Measurements from ENCODE around the gene CAPN9. TPM values are rescaled to one million over a fixed set of nuclear protein-coding genes. Genes with fewer than 3 reads are reported as not detected.

Gene CAPN9
- polyA plus RNA-seq, 1 donor: 13.5 TPM

- Histone ChIP-seq H3K9me3 (ENCODE audit: control insufficient read depth, low read depth, low read length) (no peaks in the 10 kb centered on the region), H3K27me3 (ENCODE audit: control insufficient read depth, insufficient read depth, low read length) (no peaks in the 10 kb centered on the region), H3K36me3 (ENCODE audit: control insufficient read depth, insufficient read depth, low read length) (no peaks in the 10 kb centered on the region), H3K4me1 (ENCODE audit: control insufficient read depth, insufficient read depth, low read length) (no peaks in the 10 kb centered on the region), H3K4me3 (ENCODE audit: low read length) (no peak overlapping the region), H3K27ac (ENCODE audit: low read length) (no peak overlapping the region)
- no peak for DNase-seq
- no CpG with 5 or more reads among the region's 13 CpGs for WGBS (ENCODE audit: insufficient coverage, low lambda C conversion rate)
Observed at GRCh38 chr1:230771773-230772354, 24.7 kb downstream of the CAPN9 start.

GRCh38 chr1:230772457-230773395 lies 25.5 kb downstream of the CAPN9 start:
- H3K27ac ChIP-seq (ENCODE audit: low read length): no peak overlapping the region
- no peaks in the 10 kb centered on the region for H3K4me1 ChIP-seq (ENCODE audit: control insufficient read depth, insufficient read depth, low read length)
- H3K36me3 ChIP-seq (ENCODE audit: control insufficient read depth, insufficient read depth, low read length): no peaks in the 10 kb centered on the region
- H3K27me3 ChIP-seq (ENCODE audit: control insufficient read depth, insufficient read depth, low read length): no peaks in the 10 kb centered on the region
- peak in 1 of 2 donors; percentile 56 for DNase-seq
- H3K9me3 ChIP-seq (ENCODE audit: control insufficient read depth, low read depth, low read length): no peaks in the 10 kb centered on the region
- H3K4me3 ChIP-seq (ENCODE audit: low read length): no peak overlapping the region
- WGBS (ENCODE audit: insufficient coverage, low lambda C conversion rate): 100% methylated on average over 1 of the region's 14 CpGs

- Histone ChIP-seq H3K36me3 (ENCODE audit: control insufficient read depth, insufficient read depth, low read length) (no peaks in the 10 kb centered on the region), H3K9me3 (ENCODE audit: control insufficient read depth, low read depth, low read length) (no peaks in the 10 kb centered on the region), H3K4me1 (ENCODE audit: control insufficient read depth, insufficient read depth, low read length) (no peaks in the 10 kb centered on the region), H3K27ac (ENCODE audit: low read length) (no peak overlapping the region), H3K4me3 (ENCODE audit: low read length) (no peak overlapping the region), H3K27me3 (ENCODE audit: control insufficient read depth, insufficient read depth, low read length) (no peaks in the 10 kb centered on the region)
- no peak for DNase-seq
- no CpG with 5 or more reads among the region's 11 CpGs for WGBS (ENCODE audit: insufficient coverage, low lambda C conversion rate)
Observed at GRCh38 chr1:230773396-230774033, 26.3 kb downstream of the CAPN9 start.

- no peak overlapping the region for H3K27ac ChIP-seq (ENCODE audit: low read length)
- H3K27me3 ChIP-seq (ENCODE audit: control insufficient read depth, insufficient read depth, low read length): no peaks in the 10 kb centered on the region
- no peaks in the 10 kb centered on the region for H3K9me3 ChIP-seq (ENCODE audit: control insufficient read depth, low read depth, low read length)
- no CpG with 5 or more reads among the region's 11 CpGs for WGBS (ENCODE audit: insufficient coverage, low lambda C conversion rate)
- no peaks in the 10 kb centered on the region for H3K4me1 ChIP-seq (ENCODE audit: control insufficient read depth, insufficient read depth, low read length)
- no peak overlapping the region for H3K4me3 ChIP-seq (ENCODE audit: low read length)
- DNase-seq: no peak
- H3K36me3 ChIP-seq (ENCODE audit: control insufficient read depth, insufficient read depth, low read length): no peaks in the 10 kb centered on the region
Observed at GRCh38 chr1:230778916-230779590, 31.9 kb downstream of the CAPN9 start.

GRCh38 chr1:230781131-230781530 lies 33.9 kb downstream of the CAPN9 start:
- no peaks in the 10 kb centered on the region for H3K4me1 ChIP-seq (ENCODE audit: control insufficient read depth, insufficient read depth, low read length)
- no peaks in the 10 kb centered on the region for H3K27me3 ChIP-seq (ENCODE audit: control insufficient read depth, insufficient read depth, low read length)
- no peaks in the 10 kb centered on the region for H3K36me3 ChIP-seq (ENCODE audit: control insufficient read depth, insufficient read depth, low read length)
- DNase-seq: no peak
- H3K4me3 ChIP-seq (ENCODE audit: low read length): no peak overlapping the region
- WGBS (ENCODE audit: insufficient coverage, low lambda C conversion rate): 100% methylated on average over 1 of the region's 3 CpGs
- no peak overlapping the region for H3K27ac ChIP-seq (ENCODE audit: low read length)
- H3K9me3 ChIP-seq (ENCODE audit: control insufficient read depth, low read depth, low read length): no peaks in the 10 kb centered on the region

- DNase-seq: no peak
- Histone ChIP-seq H3K36me3 (ENCODE audit: control insufficient read depth, insufficient read depth, low read length) (no peaks in the 10 kb centered on the region), H3K4me1 (ENCODE audit: control insufficient read depth, insufficient read depth, low read length) (no peaks in the 10 kb centered on the region), H3K27ac (ENCODE audit: low read length) (no peak overlapping the region), H3K9me3 (ENCODE audit: control insufficient read depth, low read depth, low read length) (no peaks in the 10 kb centered on the region), H3K27me3 (ENCODE audit: control insufficient read depth, insufficient read depth, low read length) (no peaks in the 10 kb centered on the region), H3K4me3 (ENCODE audit: low read length) (no peak overlapping the region)
- 60% methylated on average over 1 of the region's 3 CpGs for WGBS (ENCODE audit: insufficient coverage, low lambda C conversion rate)
Observed at GRCh38 chr1:230781594-230781993, 34.4 kb downstream of the CAPN9 start.

GRCh38 chr1:230784163-230784562 lies 37.0 kb downstream of the CAPN9 start:
- Histone ChIP-seq H3K27ac (ENCODE audit: low read length) (no peak overlapping the region), H3K4me1 (ENCODE audit: control insufficient read depth, insufficient read depth, low read length) (no peaks in the 10 kb centered on the region), H3K36me3 (ENCODE audit: control insufficient read depth, insufficient read depth, low read length) (no peaks in the 10 kb centered on the region), H3K27me3 (ENCODE audit: control insufficient read depth, insufficient read depth, low read length) (no peaks in the 10 kb centered on the region), H3K9me3 (ENCODE audit: control insufficient read depth, low read depth, low read length) (no peaks in the 10 kb centered on the region), H3K4me3 (ENCODE audit: low read length) (no peak overlapping the region)
- no peak for DNase-seq
- 83% methylated on average over 1 of the region's 2 CpGs for WGBS (ENCODE audit: insufficient coverage, low lambda C conversion rate)

- Histone ChIP-seq H3K4me3 (ENCODE audit: low read length) (no peak overlapping the region), H3K27me3 (ENCODE audit: control insufficient read depth, insufficient read depth, low read length) (no peaks in the 10 kb centered on the region), H3K9me3 (ENCODE audit: control insufficient read depth, low read depth, low read length) (no peaks in the 10 kb centered on the region), H3K27ac (ENCODE audit: low read length) (no peak overlapping the region), H3K36me3 (ENCODE audit: control insufficient read depth, insufficient read depth, low read length) (no peaks in the 10 kb centered on the region), H3K4me1 (ENCODE audit: control insufficient read depth, insufficient read depth, low read length) (no peaks in the 10 kb centered on the region)
- WGBS (ENCODE audit: insufficient coverage, low lambda C conversion rate): no CpG with 5 or more reads among the region's 2 CpGs
- no peak for DNase-seq
Observed at GRCh38 chr1:230785636-230786384, 38.6 kb downstream of the CAPN9 start.

GRCh38 chr1:230786385-230786753 lies 39.2 kb downstream of the CAPN9 start:
- no peak overlapping the region for H3K4me3 ChIP-seq (ENCODE audit: low read length)
- no peak for DNase-seq
- 86% methylated on average over 1 of the region's 3 CpGs for WGBS (ENCODE audit: insufficient coverage, low lambda C conversion rate)
- no peaks in the 10 kb centered on the region for H3K36me3 ChIP-seq (ENCODE audit: control insufficient read depth, insufficient read depth, low read length)
- no peaks in the 10 kb centered on the region for H3K9me3 ChIP-seq (ENCODE audit: control insufficient read depth, low read depth, low read length)
- H3K4me1 ChIP-seq (ENCODE audit: control insufficient read depth, insufficient read depth, low read length): no peaks in the 10 kb centered on the region
- H3K27ac ChIP-seq (ENCODE audit: low read length): no peak overlapping the region
- H3K27me3 ChIP-seq (ENCODE audit: control insufficient read depth, insufficient read depth, low read length): no peaks in the 10 kb centered on the region

- no peak overlapping the region for H3K4me3 ChIP-seq (ENCODE audit: low read length)
- no peaks in the 10 kb centered on the region for H3K4me1 ChIP-seq (ENCODE audit: control insufficient read depth, insufficient read depth, low read length)
- WGBS (ENCODE audit: insufficient coverage, low lambda C conversion rate): no CpG with 5 or more reads among the region's 7 CpGs
- H3K27ac ChIP-seq (ENCODE audit: low read length): no peak overlapping the region
- no peaks in the 10 kb centered on the region for H3K36me3 ChIP-seq (ENCODE audit: control insufficient read depth, insufficient read depth, low read length)
- no peak for DNase-seq
- H3K27me3 ChIP-seq (ENCODE audit: control insufficient read depth, insufficient read depth, low read length): no peaks in the 10 kb centered on the region
- no peaks in the 10 kb centered on the region for H3K9me3 ChIP-seq (ENCODE audit: control insufficient read depth, low read depth, low read length)
Observed at GRCh38 chr1:230787471-230787870, 40.3 kb downstream of the CAPN9 start.

Measured in large intestine (tissue), 3 donors.